ENCODE data around the gene GMDS.

DNA sequence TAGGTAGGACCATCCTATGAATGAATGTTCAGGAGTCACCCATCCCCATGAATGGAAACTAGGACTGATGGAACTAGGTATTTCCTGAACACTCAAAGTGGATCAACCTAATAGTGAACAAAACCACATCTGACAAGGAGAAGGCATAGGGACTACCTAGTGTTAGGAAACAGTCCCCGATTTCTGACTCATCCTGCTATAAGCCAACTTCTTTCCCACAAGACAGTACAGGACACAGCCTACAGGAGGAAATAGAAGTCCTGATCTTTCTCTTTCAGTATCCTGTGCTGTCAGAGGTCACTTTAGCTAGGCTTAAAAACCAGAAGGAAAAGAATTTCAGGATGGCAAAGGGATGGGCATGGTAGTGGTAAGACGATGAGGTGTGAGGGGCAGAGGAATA lies 19.5 kb upstream of the GMDS start:
- TF ChIP-seq, protein P1, sequence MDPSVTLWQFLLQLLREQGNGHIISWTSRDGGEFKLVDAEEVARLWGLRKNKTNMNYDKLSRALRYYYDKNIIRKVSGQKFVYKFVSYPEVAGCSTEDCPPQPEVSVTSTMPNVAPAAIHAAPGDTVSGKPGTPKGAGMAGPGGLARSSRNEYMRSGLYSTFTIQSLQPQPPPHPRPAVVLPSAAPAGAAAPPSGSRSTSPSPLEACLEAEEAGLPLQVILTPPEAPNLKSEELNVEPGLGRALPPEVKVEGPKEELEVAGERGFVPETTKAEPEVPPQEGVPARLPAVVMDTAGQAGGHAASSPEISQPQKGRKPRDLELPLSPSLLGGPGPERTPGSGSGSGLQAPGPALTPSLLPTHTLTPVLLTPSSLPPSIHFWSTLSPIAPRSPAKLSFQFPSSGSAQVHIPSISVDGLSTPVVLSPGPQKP (IDR thresholded peaks at IDR 0.05; ENCODE audit: borderline replicate concordance, low read depth, low read length) = no peak
- TF ChIP-seq, protein P2, sequence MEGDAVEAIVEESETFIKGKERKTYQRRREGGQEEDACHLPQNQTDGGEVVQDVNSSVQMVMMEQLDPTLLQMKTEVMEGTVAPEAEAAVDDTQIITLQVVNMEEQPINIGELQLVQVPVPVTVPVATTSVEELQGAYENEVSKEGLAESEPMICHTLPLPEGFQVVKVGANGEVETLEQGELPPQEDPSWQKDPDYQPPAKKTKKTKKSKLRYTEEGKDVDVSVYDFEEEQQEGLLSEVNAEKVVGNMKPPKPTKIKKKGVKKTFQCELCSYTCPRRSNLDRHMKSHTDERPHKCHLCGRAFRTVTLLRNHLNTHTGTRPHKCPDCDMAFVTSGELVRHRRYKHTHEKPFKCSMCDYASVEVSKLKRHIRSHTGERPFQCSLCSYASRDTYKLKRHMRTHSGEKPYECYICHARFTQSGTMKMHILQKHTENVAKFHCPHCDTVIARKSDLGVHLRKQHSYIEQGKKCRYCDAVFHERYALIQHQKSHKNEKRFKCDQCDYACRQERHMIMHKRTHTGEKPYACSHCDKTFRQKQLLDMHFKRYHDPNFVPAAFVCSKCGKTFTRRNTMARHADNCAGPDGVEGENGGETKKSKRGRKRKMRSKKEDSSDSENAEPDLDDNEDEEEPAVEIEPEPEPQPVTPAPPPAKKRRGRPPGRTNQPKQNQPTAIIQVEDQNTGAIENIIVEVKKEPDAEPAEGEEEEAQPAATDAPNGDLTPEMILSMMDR (conservative IDR thresholded peaks at IDR 0.05; ENCODE audit: low read depth, low read length) = no peak
- TF ChIP-seq POLR2A (IDR thresholded peaks at IDR 0.05; ENCODE audit: low read depth, low read length) = no peak
- TF ChIP-seq CHD1 (IDR thresholded peaks at IDR 0.05; ENCODE audit: low read depth, low read length) = no peak
- TF ChIP-seq NFE2L2 (IDR thresholded peaks at IDR 0.05; ENCODE audit: low read depth, low read length) = no peak
- no peak for TF ChIP-seq MXI1 (IDR thresholded peaks at IDR 0.05; ENCODE audit: borderline replicate concordance, low read depth, low read length)
- no peak for TF ChIP-seq CEBPB (IDR thresholded peaks at IDR 0.05; ENCODE audit: low read depth, low read length)
- no peak for TF ChIP-seq RFX5 (IDR thresholded peaks at IDR 0.05; ENCODE audit: low read depth, low read length)
- TF ChIP-seq, protein P3, sequence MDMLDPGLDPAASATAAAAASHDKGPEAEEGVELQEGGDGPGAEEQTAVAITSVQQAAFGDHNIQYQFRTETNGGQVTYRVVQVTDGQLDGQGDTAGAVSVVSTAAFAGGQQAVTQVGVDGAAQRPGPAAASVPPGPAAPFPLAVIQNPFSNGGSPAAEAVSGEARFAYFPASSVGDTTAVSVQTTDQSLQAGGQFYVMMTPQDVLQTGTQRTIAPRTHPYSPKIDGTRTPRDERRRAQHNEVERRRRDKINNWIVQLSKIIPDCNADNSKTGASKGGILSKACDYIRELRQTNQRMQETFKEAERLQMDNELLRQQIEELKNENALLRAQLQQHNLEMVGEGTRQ (IDR thresholded peaks at IDR 0.05; ENCODE audit: low read depth, low read length) = no peak
- TF ChIP-seq RAD21 (IDR thresholded peaks at IDR 0.05; ENCODE audit: low read length) = no peak
- TF ChIP-seq BHLHE40 (IDR thresholded peaks at IDR 0.05; ENCODE audit: low read depth, low read length) = no peak
- TF ChIP-seq MAZ (IDR thresholded peaks at IDR 0.05; ENCODE audit: borderline replicate concordance, low read depth, low read length) = no peak
- no peak for TF ChIP-seq SMC3 (IDR thresholded peaks at IDR 0.05; ENCODE audit: low read depth, low read length)
- no peak for TF ChIP-seq RCOR1 (IDR thresholded peaks at IDR 0.05; ENCODE audit: insufficient replicate concordance, low read length)
